H1 (cell line): Measurements from ENCODE around the gene ABHD2. TPM values are rescaled to one million over a fixed set of nuclear protein-coding genes. Genes with fewer than 3 reads are reported as not detected.

Experiments
- CTCF ChIA-PET: fragments of 300-600 bp; sonication (Branson Sonifier 250); formaldehyde crosslinking; loops from one replicate; lab custom pipeline; 2021; ENCODE audit not compliant: partially characterized antibody; lab: Charles Lee
- POLR2A ChIA-PET: fragments of 300-600 bp; sonication (Branson Sonifier 250); formaldehyde crosslinking; loops from one replicate; lab custom pipeline; 2021; ENCODE audit warnings: inconsistent platforms; ENCODE audit not compliant: partially characterized antibody; lab: Charles Lee
- DNase-seq, 2 experiments: peaks; one replicate each; pipeline versions ENCODE4 v3.0.0 to v3.0.0-alpha.2; 2010 to 2022; ENCODE audit warnings: low spot score in 2 of 2, low read depth in 1 of 2, mixed read lengths in 1 of 2
- FAIRE-seq: peaks from 2 replicates; lab custom pipeline; 2011; peaks lifted over from hg19 to GRCh38; lab: Jason Lieb, UNC
- H2AFZ ChIP-seq: 2 replicates; pipeline ENCODE4 v1.8.1; 2012; ENCODE audit warnings: low read length, inconsistent platforms
- H2AK5ac ChIP-seq: 2 replicates; pipeline ENCODE4 v1.6.1; 2013; ENCODE audit warnings: low read depth, low read length
- H2BK120ac ChIP-seq: replicated peaks from 2 replicates; pipeline ENCODE3; 2013; ENCODE audit warnings: low read depth, low read length, inconsistent platforms
- H2BK12ac ChIP-seq: 2 replicates; pipeline ENCODE4 v1.6.1; 2013; ENCODE audit warnings: low read depth, low read length
- H2BK15ac ChIP-seq: 2 replicates; pipeline ENCODE4 v1.6.1; 2013; ENCODE audit warnings: low read length
- H2BK20ac ChIP-seq: 2 replicates; pipeline ENCODE4 v1.6.1; 2013; ENCODE audit warnings: low read length
- H2BK5ac ChIP-seq: 2 replicates; pipeline ENCODE4 v1.6.1; 2013; ENCODE audit warnings: low read depth, low read length
- H3K14ac ChIP-seq: 2 replicates; pipeline ENCODE4 v1.6.1; 2013; ENCODE audit warnings: inconsistent platforms; ENCODE audit not compliant: insufficient read length
- H3K18ac ChIP-seq: 2 replicates; pipeline ENCODE4 v1.6.1; 2013; ENCODE audit warnings: low read length; ENCODE audit errors: extremely low read depth
- H3K23ac ChIP-seq: 2 replicates; pipeline ENCODE4 v1.6.1; 2013; ENCODE audit warnings: inconsistent platforms; ENCODE audit not compliant: insufficient read length
- H3K23me2 ChIP-seq: 2 replicates; pipeline ENCODE4 v1.6.1; 2013; ENCODE audit warnings: low read depth, low read length
- H3K27ac ChIP-seq: 2 replicates; pipeline ENCODE4 v1.6.1; 2011; ENCODE audit warnings: low read depth, low read length, inconsistent platforms
- H3K27me3 ChIP-seq, 4 experiments: replicated peaks in 1 of 4; 1 replicate in 1 of 4; 2 replicates in 3 of 4; pipeline versions ENCODE4 v1.6.1 to v1.8.1; 2011 to 2013; ENCODE audit warnings: low read length in 3 of 4, mild to moderate bottlenecking in 3 of 4, inconsistent platforms in 2 of 4, mixed read lengths in 2 of 4, moderate library complexity in 1 of 4; ENCODE audit not compliant: control insufficient read depth in 3 of 4, insufficient read depth in 3 of 4; ENCODE audit errors: extremely low read depth in 1 of 4
- H3K36me3 ChIP-seq, 4 experiments: 2 replicates each; pipeline versions ENCODE4 v1.6.1 to v1.8.1; 2011 to 2013; ENCODE audit warnings: mild to moderate bottlenecking in 4 of 4, low read length in 3 of 4, moderate library complexity in 2 of 4, control low read depth in 1 of 4, inconsistent platforms in 1 of 4; ENCODE audit not compliant: insufficient read depth in 4 of 4, control insufficient read depth in 2 of 4
- H3K4ac ChIP-seq: replicated peaks from 2 replicates; pipeline ENCODE3; 2013; ENCODE audit warnings: low read length, low read depth, mixed read lengths, inconsistent platforms; ENCODE audit not compliant: insufficient read length
- H3K4me1 ChIP-seq, 4 experiments: replicated peaks in 1 of 4; 1 replicate in 1 of 4; 2 replicates in 3 of 4; pipeline versions ENCODE4 v1.6.1 to v1.8.1; 2011 to 2013; ENCODE audit warnings: low read length in 3 of 4, inconsistent platforms in 2 of 4, mixed read lengths in 1 of 4; ENCODE audit not compliant: insufficient read depth in 4 of 4, control insufficient read depth in 3 of 4
- H3K4me2 ChIP-seq, 2 experiments: 2 replicates each; pipeline versions ENCODE4 v1.6.1 to v1.8.1; 2011 to 2013; ENCODE audit warnings: low read depth in 2 of 2, low read length in 2 of 2, control low read depth in 1 of 2, inconsistent platforms in 1 of 2, mild to moderate bottlenecking in 1 of 2; ENCODE audit not compliant: insufficient read depth in 1 of 2
- H3K4me3 ChIP-seq, 4 experiments: fragments of 200-600, 300-600 bp in 1 of 4; sonication (generic), shearing (Covaris generic), sonication (Bioruptor Twin) in 1 of 4; 2 replicates each; pipeline versions ENCODE4 v1.5.1 to v1.8.1; 2011 to 2016; ENCODE audit warnings: low read length in 4 of 4, low read depth in 3 of 4, control low read depth in 2 of 4, inconsistent platforms in 2 of 4, mild to moderate bottlenecking in 2 of 4, mixed read lengths in 1 of 4, moderate library complexity in 1 of 4; ENCODE audit not compliant: insufficient read depth in 2 of 4; ENCODE audit errors: extremely low read depth in 1 of 4
- H3K56ac ChIP-seq: replicated peaks from 2 replicates; pipeline ENCODE3; 2013; ENCODE audit warnings: low read depth, mild to moderate bottlenecking, mixed read lengths, low read length, inconsistent platforms; ENCODE audit not compliant: insufficient read length
- H3K79me1 ChIP-seq: 2 replicates; pipeline ENCODE4 v1.6.1; 2013; ENCODE audit warnings: low read depth, low read length, control low read depth
- H3K79me2 ChIP-seq, 2 experiments: 2 replicates each; pipeline versions ENCODE4 v1.6.1 to v1.8.1; 2012 to 2013; ENCODE audit warnings: low read length in 2 of 2, mild to moderate bottlenecking in 2 of 2, inconsistent platforms in 1 of 2; ENCODE audit not compliant: insufficient read depth in 2 of 2, control insufficient read depth in 1 of 2
- H3K9ac ChIP-seq, 4 experiments: replicated peaks in 1 of 4; 1 replicate in 1 of 4; 2 replicates in 3 of 4; pipeline versions ENCODE4 v1.6.1 to v1.8.1; 2011 to 2013; ENCODE audit warnings: low read depth in 3 of 4, low read length in 3 of 4, control low read depth in 2 of 4, mild to moderate bottlenecking in 2 of 4, moderate library complexity in 2 of 4, inconsistent platforms in 1 of 4; ENCODE audit errors: extremely low read depth in 1 of 4
- H3K9me3 ChIP-seq, 2 experiments: 2 replicates each; pipeline versions ENCODE4 v1.6.1 to v1.8.1; 2012 to 2013; ENCODE audit warnings: mild to moderate bottlenecking in 2 of 2, moderate library complexity in 2 of 2, control low read depth in 1 of 2, inconsistent platforms in 1 of 2, low read depth in 1 of 2, low read length in 1 of 2, mixed read lengths in 1 of 2; ENCODE audit not compliant: insufficient read depth in 2 of 2
- H4K20me1 ChIP-seq, 2 experiments: replicated peaks in 1 of 2; 2 replicates each; pipeline versions ENCODE3 to v1.8.1; 2011 to 2013; ENCODE audit warnings: inconsistent platforms in 2 of 2, low read length in 2 of 2, mild to moderate bottlenecking in 1 of 2; ENCODE audit not compliant: insufficient read depth in 2 of 2, control insufficient read depth in 1 of 2
- H4K5ac ChIP-seq: 2 replicates; pipeline ENCODE4 v1.6.1; 2013; ENCODE audit warnings: low read length, low read depth, mixed read lengths, inconsistent platforms; ENCODE audit not compliant: insufficient read length
- H4K8ac ChIP-seq: 2 replicates; pipeline ENCODE4 v1.8.0; 2013; ENCODE audit warnings: mild to moderate bottlenecking, moderate library complexity, low read length, inconsistent platforms; ENCODE audit not compliant: insufficient read depth; ENCODE audit errors: extremely low read depth
- H4K91ac ChIP-seq: replicated peaks from 2 replicates; pipeline ENCODE3; 2013; ENCODE audit warnings: low read length, mixed read lengths, inconsistent platforms; ENCODE audit not compliant: insufficient read length
- CEBPB ChIP-seq: IDR thresholded peaks from 2 replicates; pipeline ENCODE4 v1.6.1; 2012; ENCODE audit warnings: low read depth, low read length
- CTBP2 ChIP-seq: IDR thresholded peaks from 2 replicates; pipeline ENCODE4 v1.7.0; 2011; ENCODE audit warnings: borderline replicate concordance, mild to moderate bottlenecking, moderate library complexity, mixed read lengths, low read length; ENCODE audit not compliant: insufficient read depth, insufficient read length
- E2F6 ChIP-seq: IDR thresholded peaks from 2 replicates; pipeline ENCODE4 v1.6.1; 2012; ENCODE audit warnings: inconsistent platforms
- EP300 ChIP-seq, 2 experiments: IDR thresholded peaks; 1 replicate in 1 of 2; 2 replicates in 1 of 2; pipeline ENCODE4 v1.6.1; 2011 to 2012; ENCODE audit warnings: low read depth in 2 of 2, low read length in 2 of 2, mild to moderate bottlenecking in 2 of 2, borderline replicate concordance in 1 of 2, inconsistent platforms in 1 of 2, moderate library complexity in 1 of 2
- HDAC6 ChIP-seq: IDR thresholded peaks from one replicate; pipeline ENCODE4 v1.7.1; 2012; ENCODE audit warnings: low read depth, mild to moderate bottlenecking, inconsistent platforms, low read length, moderate library complexity
- JUN ChIP-seq: IDR thresholded peaks from 2 replicates; pipeline ENCODE4 v1.6.1; 2011; ENCODE audit warnings: low read depth, mild to moderate bottlenecking, improper control_type of control experiment, low read length
- PHF8 ChIP-seq: fragments of 200-600 bp; sonication (generic); conservative IDR thresholded peaks from 2 replicates; pipeline ENCODE4 v1.7.1; 2012; ENCODE audit warnings: low read depth, mild to moderate bottlenecking, inconsistent platforms, low read length, moderate library complexity
- SIRT6 ChIP-seq: IDR thresholded peaks from one replicate; pipeline ENCODE4 v1.7.1; 2012; ENCODE audit warnings: low read length, inconsistent platforms
- SIX5 ChIP-seq: IDR thresholded peaks from 2 replicates; pipeline ENCODE4 v1.6.1; 2011; ENCODE audit warnings: mild to moderate bottlenecking, low read depth, low read length
- SP4 ChIP-seq: IDR thresholded peaks from 2 replicates; pipeline ENCODE4 v1.6.1; 2012; ENCODE audit warnings: low read length, inconsistent platforms
- SRF ChIP-seq: IDR thresholded peaks from 2 replicates; pipeline ENCODE4 v1.6.1; 2011; ENCODE audit warnings: mild to moderate bottlenecking, low read depth, low read length, moderate library complexity
- TAF7 ChIP-seq: optimal IDR thresholded peaks from 2 replicates; pipeline ENCODE3; 2011; ENCODE audit warnings: low read depth, mild to moderate bottlenecking, inconsistent platforms, low read length, moderate library complexity, borderline replicate concordance
- USF2 ChIP-seq: IDR thresholded peaks from 2 replicates; pipeline ENCODE4 v1.6.1; 2011; ENCODE audit warnings: low read length, improper control_type of control experiment
- WGBS, 2 experiments: shearing (Covaris generic) in 1 of 2; methylation state at CpG; one replicate each; pipeline versions ENCODE4 v1.1.6 to v1.1.7; 2013 to 2015; ENCODE audit warnings: low lambda C conversion rate in 2 of 2, mixed read lengths in 2 of 2, inconsistent platforms in 1 of 2, low coverage in 1 of 2, missing lambda C conversion rate in 1 of 2; ENCODE audit not compliant: insufficient replicate concordance in 2 of 2, insufficient coverage in 1 of 2, insufficient read length in 1 of 2; ENCODE audit errors: extremely low coverage in 1 of 2, missing lambda C conversion rate in 1 of 2; 5-methylcytosine and 5-hydroxymethylcytosine counted together
- polyA plus RNA-seq, 7 experiments: library from polyadenylated mRNA; depleted of rRNA in 3 of 7; stranded (reverse) in 5 of 7; unstranded in 2 of 7; fragments of >200 nt in 5 of 7; fragments of 200-250 nt in 2 of 7; gene quantifications; 1 replicate in 5 of 7; 2 replicates in 1 of 7; 4 replicates in 1 of 7; pipeline versions ENCODE4 v1.2.1 to v1.2.3, GENCODE V29; 2011 to 2013; ENCODE audit warnings: missing spikeins in 2 of 7, mixed read lengths in 2 of 7
- total RNA-seq: library from RNA; stranded (reverse); fragmentation: NEBNext Ultra II Directional; extraction: Animal tissue kit (Norgen Biotek cat#: 25700); gene quantifications from 2 replicates; pipeline ENCODE4 v1.2.1, GENCODE V29; 2021

ABHD2 gene
- total and polyA plus RNA-seq, 2 of the 8 experiments (the other 6 are each of a cell fraction or from before 2014, with no cell fraction given), result 9.1 to 23.7 TPM

GRCh38 chr15:89131731-89132130 lies 43.5 kb downstream of the ABHD2 start:
- Histone ChIP-seq H3K4me2 (no peak overlapping the region), H3K4me3 (no peak overlapping the region), H3K79me2 (no peaks in the 10 kb centered on the region), H3K4me1 (no peaks in the 10 kb centered on the region), H3K36me3 (no peaks in the 10 kb centered on the region), H2BK5ac (no peak overlapping the region), H4K5ac (no peak overlapping the region), H3K9ac (no peak overlapping the region), H3K79me1 (no peaks in the 10 kb centered on the region; the same call in 1 of the 2 replicates), H3K56ac (no peak overlapping the region), H4K8ac (no peak overlapping the region), H4K20me1 (no peaks in the 10 kb centered on the region), H3K4ac (no peak overlapping the region), H4K91ac (no peak overlapping the region), H2BK20ac (no peak overlapping the region), H3K23ac (no peak overlapping the region), H3K18ac (no peak overlapping the region), H3K9me3 (no peaks in the 10 kb centered on the region), H2AFZ (no peak overlapping the region), H3K27me3 (no peaks in the 10 kb centered on the region), H2BK120ac (no peak overlapping the region), H2AK5ac (no peak overlapping the region), H3K23me2 (no peaks in the 10 kb centered on the region; the same call in 1 of the 2 replicates), H2BK12ac (no peak overlapping the region), H2BK15ac (no peak overlapping the region), H3K27ac (no peak overlapping the region), H3K14ac (no peak overlapping the region)
- CTCF ChIA-PET, result interaction anchor here (0.7 to 23.0 kb wide), 15 partner anchors 8 to 253 kb away, joined by 3 to 297 read pairs (median 7); no protein-coding TSS in a partner anchor
- POLR2A ChIA-PET, result interaction anchor here (3.1 kb wide), 1 partner anchor 235 kb away, joined by 13 read pairs; no protein-coding TSS in a partner anchor
- DNase-seq (no peak), FAIRE-seq (no peak)
- 95% methylated on average over 3 of the region's 3 CpGs; no CpG with 5 or more reads in 1 of the 2 experiments for WGBS, 2 experiments
- TF ChIP-seq JUN (no peak), PHF8 (no peak), CEBPB (no peak), E2F6 (no peak), EP300 (IDR thresholded peaks at IDR 0.05; ENCODE audit: borderline replicate concordance in 1 of 2, low read depth in 2 of 2, low read length in 2 of 2) (no peak), CTBP2 (no peak), USF2 (no peak), HDAC6 (no peak), SP4 (no peak), TAF7 (no peak), SRF (no peak), SIRT6 (no peak), SIX5 (no peak)
